GM12874 (cell line): Measurements from ENCODE around the gene TSPAN18.

Source experiments
- TF ChIP-seq, protein P1 (sequence below): IDR thresholded peaks from 2 replicates; pipeline ENCODE4 v1.5.1; 2011; ENCODE audit warnings: low read depth, mild to moderate bottlenecking, control low read depth, low read length, moderate library complexity; ENCODE audit not compliant: insufficient read depth

The TSPAN18 gene

DNA sequence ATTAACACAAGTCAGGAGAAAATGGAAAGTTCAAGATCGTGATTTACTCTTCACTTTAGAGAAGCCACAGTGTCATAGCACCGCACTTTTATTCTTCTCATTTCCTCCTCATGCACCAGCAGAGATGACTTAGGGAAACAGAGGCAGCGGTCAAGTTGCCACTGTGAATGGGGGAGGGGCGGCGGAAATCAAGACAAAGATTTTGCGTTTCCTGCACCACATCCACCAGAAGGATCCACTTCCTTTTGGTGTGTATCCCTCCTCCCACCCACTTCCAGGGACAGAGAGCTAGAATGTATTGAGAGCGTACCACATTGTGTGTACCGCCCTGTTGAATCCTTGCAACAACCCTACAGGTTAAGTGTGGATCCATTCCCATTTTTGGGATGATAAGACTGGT lies 21.8 kb downstream of the TSPAN18 start:
- TF ChIP-seq, protein P1, sequence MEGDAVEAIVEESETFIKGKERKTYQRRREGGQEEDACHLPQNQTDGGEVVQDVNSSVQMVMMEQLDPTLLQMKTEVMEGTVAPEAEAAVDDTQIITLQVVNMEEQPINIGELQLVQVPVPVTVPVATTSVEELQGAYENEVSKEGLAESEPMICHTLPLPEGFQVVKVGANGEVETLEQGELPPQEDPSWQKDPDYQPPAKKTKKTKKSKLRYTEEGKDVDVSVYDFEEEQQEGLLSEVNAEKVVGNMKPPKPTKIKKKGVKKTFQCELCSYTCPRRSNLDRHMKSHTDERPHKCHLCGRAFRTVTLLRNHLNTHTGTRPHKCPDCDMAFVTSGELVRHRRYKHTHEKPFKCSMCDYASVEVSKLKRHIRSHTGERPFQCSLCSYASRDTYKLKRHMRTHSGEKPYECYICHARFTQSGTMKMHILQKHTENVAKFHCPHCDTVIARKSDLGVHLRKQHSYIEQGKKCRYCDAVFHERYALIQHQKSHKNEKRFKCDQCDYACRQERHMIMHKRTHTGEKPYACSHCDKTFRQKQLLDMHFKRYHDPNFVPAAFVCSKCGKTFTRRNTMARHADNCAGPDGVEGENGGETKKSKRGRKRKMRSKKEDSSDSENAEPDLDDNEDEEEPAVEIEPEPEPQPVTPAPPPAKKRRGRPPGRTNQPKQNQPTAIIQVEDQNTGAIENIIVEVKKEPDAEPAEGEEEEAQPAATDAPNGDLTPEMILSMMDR = no peak

DNA sequence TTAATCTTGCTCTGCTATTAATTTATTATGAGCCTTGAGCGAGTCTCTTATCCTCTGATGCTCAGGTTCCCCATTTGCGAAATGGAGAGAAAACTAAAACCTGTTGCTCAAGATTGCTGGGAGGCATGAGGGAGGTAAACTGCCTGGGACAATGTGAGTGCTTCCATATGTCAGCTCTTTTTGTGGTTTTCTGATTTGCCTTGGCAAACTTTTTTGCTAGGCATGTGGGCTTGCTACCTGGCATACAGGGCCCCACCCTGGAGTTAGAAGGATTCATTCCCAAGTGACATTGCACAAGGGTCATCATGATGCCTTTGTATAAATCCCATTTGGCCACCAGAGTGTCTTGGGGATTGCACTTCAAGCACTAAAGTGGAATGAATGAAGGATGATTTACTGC lies 22.4 kb downstream of the TSPAN18 start:
- TF ChIP-seq, protein P1 = no peak

DNA sequence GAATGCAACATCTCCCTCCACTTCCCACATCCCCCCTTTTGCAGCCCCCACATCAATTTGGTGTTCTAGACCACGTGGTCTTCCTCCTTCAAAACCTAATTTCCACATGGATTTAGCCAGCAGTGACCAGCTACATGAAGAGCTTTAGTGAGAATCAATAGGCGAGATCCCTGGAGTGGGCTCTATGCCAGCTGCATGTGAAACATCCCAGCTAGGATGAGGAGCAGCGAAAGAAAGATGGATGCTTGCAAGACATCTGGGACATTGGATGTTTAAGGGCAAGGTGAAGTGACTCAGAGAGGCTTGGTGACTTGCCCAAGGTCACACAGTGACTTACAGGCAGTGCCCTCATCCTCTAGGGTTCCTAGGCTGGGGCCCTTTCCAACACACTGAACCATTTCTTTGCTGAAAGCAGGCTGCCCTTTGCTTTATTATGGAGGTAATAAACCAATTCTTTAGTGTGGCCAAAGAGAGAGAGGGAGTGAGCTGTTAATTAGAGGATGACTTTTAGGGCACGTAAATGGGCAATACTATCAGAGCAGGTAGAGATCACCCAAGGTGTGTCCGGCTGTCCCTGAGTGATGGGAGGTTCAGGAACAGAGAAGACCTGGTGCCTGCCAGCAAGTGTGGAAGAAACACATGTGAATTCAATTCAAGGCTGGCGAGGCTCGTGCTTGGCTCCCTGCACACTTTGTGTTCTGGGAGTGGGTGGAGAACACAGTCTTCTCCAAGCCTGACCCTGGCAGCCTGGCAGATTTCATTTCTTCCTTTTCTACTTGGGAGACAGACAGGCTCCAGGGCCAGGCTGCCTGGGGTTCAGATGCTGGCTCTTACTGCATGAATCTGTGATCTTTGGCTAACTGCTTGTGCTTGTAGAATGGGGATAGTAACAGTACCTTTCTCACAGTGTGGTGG lies 24.0 kb downstream of the TSPAN18 start:
- TF ChIP-seq, protein P1 = no peak

DNA sequence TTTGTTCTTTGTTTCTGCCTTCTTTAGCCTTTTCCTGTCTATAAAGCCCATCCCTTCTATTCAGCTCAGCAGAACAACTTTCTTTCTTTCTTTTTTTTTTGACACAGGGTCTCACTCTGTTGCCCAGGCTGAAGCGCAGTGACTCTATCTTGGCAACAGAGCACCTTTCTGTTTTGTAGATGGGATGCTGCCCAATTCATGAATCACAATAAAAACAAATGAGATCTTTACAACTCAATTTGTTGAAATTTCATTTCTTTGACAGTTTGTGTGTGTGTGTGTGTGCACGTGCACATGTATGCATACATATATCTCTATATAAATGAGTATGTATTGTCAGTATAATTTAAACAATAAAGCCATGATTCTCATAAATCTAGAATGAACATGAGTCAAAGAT lies 25.5 kb downstream of the TSPAN18 start:
- TF ChIP-seq, protein P1 = no peak

DNA sequence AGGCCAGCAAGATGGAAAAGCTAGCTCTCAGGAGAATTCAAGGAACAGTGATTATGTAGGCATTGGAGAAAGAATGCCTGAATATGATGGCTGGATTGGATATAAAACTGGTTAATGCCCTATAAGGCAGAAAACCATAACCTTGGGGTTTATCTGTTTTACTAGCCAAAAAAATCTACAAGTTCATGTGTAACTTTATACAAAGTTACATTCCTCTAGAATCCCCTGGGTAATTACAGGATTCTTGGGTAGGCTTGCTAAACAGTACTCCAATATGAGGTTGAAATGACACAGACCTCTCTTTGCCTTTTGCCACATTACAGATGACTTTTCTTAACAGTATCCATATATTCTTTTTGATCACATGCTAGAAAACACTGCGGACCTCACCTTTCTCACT lies 26.0 kb downstream of the TSPAN18 start:
- TF ChIP-seq, protein P1 = no peak

DNA sequence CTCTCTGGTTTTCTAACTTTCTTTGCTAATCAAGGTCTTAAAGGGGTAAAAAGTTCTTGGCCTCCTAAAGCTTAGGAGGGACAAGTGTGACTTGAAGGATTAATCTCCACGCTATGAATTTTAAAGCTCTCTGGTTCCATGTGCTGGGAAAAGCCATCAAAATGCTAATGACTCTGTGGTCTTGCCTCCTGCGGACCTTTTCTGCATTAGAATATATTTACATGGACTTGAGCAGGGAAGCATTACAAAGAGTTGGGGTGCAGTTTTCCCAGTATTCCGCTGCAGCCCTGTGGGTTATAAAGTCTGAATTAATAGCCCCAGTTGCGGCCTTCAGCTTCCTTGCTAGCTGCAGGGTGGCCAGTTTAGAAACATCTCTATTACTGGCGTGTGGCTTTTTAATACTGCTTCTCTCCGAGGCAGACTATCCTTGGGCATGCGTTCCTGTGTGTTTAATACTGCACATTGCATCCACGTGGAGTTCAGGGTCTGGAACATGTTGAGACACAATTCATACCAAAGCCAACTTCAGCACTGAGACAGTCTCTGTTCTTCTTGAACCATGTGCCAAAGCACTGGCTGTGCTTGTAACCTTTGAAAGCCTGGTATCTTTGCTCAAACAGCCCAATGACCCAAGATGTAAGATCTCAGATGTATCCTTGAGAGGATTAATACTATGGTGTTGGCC lies 27.3 kb downstream of the TSPAN18 start:
- TF ChIP-seq, protein P1 = no peak

DNA sequence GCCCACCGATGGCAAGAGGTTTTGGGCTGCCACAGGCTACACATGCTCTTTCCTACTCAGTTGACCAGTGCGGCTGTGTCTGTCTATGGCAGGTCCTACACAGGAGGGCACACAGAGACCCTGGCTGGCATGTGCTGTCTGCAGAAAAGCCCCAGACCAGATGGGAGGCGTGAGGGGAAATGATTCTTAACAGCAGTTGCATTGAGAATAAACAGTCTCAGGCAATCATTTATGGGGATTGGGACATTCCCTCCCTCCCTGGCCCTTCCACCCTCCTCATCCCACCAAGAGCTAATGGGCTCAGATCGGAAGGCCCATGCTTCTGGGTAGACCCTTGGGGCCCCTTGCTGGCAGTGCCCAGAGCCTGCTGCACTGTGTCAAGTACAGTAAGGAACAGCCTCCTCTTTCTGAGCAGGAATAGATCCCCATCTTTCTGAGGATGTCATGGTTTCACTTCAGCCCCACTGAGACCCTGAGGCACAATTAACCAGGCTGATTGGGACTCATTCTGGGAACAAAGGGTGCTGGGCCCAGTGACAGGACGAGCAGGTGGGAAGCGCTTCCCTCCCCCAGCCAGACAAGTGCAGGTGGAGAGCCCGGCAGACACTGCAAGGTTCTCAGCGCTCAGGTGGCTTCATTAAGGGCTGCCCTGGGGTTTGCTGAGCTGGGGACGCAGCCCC lies 28.3 kb downstream of the TSPAN18 start:
- TF ChIP-seq, protein P1 = no peak
